T-helper 2 cell treated with Interferon-gamma antibody and Interleukin-4, amounts not matched to agents 100 ng/mL and 5 ng/mL, for 36 hours (primary cell): Measurements from ENCODE around the gene C22orf31. TPM values are rescaled to one million over a fixed set of nuclear protein-coding genes. Genes with fewer than 3 reads are reported as not detected.

Source experiments
- intact Hi-C: fragments of 100-400 bp; cut with micrococcal nuclease; formaldehyde crosslinking; loops from one replicate; pipeline ENCODE4 v1.15.1; 2023
- total RNA-seq: library from RNA; stranded (reverse); gene quantifications from 2 replicates; pipeline ENCODE4 v1.2.3, GENCODE V29; 2022

The C22orf31 gene
- total RNA-seq, 1 donor from 2014 or later = not detected

DNA sequence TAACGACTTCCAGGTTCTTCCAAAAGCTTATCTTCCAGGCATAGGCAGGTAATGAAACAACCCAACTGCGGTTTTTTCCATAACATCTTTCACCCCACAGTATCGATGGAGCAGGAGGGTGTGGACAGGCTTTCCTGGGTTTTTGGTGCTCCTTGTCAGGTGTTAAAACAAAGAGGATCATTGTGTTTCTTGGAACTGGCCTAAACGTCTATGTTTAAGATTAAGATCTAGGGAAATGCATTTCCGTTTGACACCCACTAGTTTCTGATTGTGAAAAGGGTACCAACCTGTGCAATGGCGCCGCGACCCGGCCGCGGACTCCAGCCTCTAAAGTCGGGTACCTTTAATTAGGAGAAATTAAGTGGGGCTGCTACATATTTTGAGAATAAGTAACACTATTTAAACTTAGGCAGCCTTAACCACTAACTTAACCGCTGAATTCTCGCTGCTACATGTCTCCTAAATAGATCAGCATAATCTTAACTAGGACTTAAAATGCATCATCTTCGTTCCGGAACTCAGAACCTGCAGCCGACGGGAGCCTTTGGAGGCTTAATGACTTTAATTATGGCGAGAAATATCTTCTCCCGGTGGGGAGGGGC lies 31.5 kb downstream of the C22orf31 start:
- intact Hi-C loops = no loop called here

DNA sequence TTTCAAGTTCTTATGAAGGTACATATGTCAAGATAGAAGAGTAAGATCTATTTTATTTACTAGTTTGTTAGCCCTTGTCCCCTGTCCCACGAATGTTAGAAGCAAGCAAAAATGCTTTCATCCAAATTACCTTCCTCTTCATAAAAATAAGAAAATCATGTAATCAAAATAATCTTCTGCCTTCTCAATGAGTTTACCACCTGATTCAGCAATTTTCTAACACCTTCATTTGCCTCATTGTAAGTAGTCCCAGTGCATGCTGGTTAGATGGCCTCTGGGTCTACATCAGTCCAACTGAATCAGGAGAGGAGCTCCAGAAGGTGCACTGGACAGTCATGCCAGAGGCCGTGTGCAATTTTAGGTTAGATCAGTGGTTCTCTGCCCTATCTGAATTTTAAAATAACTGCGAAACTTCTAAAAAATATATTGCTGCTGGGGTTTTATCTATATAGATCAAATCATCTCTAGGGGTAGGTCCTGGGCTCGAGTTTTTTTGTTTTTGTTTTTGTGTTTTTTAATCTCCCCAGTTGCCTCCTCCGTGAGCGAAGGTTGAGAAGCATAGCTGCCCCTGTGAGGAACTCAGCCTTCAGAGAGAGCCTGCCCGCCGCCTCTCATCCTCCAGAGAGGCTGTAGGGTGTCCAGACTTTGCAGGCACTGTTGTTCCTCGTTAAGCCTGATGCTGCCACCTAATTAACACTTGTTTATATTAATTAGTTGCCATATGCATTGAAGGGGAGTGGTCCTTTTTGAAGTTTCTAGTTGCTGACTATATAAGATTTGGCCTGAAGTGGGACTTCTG lies 32.2 kb downstream of the C22orf31 start:
- intact Hi-C loops = no loop called here

DNA sequence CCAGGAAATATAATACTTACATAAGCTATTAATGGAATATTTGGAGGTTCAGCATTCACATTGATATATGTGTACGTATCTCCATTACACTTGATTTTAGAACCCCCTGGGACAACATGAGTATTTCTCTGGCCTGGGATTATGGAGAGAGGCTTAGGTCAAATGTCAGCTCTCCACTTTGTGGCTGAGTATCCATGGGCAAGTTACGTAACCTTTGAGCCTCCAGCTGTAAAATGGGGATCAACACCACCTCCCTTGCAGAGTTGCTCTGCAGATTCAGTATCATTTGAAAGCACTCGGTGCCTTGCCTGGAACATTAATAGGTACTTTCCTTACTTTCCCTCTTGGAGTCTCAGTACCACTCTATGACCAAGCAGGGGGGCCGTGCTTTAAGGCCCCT lies 33.2 kb downstream of the C22orf31 start:
- intact Hi-C loops = no loop called here

DNA sequence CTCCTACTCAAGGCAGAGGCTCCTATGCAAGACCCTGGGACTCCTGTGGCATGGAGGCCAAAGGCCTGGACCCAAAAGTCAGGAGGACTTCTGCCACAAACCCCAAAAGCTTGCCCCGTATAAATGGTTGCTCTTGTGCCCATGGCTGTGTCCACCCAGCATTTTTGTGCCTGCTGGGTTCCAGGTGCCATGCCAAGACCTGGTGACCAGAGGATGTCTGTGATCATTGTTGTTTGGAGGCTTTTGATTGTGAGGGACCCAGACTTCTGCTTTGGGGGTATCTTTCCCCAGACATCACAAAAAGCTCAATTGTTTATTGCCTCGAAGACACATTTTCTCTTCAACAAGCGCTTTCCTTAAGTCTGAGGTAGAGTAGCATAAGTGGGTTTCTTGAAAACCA lies 35.1 kb downstream of the C22orf31 start:
- intact Hi-C loops = no loop called here

DNA sequence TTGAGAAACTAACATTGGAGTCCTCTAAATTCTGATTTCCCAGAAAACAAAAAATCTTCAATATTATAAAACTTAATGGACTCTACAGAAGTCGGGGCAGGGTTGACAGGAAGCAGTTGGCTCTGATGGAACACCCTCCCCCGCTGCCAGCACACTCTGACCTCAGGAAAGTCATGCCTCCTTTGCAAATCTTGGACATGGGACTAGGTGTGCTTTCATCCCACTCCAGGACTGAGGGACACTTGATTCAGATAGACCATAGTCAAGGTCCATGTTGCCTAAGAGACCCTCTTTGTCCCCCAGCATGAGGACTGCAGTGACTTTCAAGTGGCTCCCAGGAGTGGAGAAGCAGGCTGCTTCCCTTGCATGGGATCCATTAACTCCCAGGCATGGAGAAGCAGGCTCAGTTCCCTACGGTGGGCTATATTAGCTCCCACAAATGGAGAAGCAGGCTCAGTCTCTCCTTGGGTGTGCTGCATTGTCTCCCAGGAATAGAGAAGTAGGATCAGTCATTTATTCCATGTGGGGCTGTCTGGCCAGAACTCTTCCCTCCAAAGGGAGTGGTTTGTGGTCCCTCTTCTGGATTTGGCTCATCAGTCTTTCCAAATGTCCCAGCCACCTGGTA lies 38.3 kb downstream of the C22orf31 start:
- intact Hi-C loops = no loop called here

DNA sequence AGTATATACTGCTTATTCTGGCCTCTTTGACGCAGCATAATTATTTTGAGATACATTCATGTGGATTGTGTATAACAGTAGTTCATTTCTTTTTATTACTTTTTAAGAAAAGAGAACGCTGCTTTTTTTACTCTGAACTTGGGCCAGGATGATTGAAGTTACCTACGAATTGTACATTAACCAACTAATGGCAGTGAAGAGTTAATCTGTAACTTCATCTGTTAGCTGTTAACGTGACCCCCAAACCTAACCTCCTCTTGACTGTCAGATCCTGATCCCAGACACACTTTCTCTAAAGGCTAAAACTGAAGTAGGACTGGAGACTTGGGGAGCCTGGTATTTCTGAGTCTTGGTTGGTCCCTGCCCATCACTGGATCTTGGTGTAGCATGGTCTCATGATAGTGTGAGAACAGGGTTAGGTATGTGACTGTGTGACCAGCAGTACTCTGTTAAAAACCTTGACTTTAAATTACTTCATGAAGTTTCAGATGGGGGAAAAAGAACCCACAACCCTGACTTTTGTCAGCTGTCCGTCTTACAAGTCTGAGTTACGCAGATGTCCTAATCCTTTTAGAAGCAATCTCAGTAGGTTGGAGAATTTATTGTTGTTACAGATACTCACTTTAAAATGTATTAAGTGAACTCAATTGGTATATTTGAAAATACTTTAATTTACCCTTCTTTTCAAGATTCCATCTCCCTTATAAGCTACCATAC lies 39.4 kb downstream of the C22orf31 start:
- intact Hi-C loops = no loop called here

DNA sequence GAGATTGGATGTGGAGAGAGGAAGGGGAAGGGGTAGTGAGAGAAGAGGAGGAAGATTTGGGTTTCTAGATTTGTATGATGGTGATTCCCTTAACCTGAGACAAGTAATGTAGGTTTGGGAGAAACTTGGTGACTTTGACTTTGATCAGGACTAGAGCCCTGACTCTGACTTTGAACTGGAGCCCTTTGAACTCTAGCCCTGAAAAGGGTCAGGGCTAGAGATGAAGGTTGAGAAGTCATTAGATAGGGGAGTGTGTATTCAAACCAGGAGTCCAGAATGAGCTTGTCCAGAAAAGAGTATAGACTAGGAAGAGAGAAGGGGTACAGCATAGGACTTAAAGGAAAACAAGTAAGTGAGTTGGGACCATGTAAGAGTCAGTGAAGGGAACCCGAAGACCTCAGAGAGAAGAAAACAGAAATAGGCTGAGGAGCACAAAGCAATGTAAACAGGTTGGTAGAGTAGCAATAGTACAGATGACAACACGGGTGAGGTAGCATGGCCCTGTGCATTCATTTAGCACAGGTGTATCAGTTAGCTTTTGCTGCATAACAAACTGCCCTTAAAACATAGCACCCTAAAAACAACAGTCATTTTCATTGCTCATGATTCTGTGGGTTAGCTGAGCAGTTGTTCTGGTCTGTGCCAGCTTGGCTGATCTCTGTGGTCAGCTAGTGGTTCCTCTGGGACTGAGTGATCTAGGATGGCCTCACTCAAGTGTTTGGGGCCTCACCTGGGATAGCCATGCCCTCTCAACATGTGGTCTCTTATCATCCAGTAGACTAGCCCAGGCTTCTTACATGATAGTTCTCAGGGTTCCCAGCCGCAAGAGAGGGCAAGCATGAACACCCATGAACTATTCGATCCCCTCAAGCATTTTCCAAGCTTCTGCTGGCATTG lies 43.1 kb downstream of the C22orf31 start:
- intact Hi-C loops = no loop called here

DNA sequence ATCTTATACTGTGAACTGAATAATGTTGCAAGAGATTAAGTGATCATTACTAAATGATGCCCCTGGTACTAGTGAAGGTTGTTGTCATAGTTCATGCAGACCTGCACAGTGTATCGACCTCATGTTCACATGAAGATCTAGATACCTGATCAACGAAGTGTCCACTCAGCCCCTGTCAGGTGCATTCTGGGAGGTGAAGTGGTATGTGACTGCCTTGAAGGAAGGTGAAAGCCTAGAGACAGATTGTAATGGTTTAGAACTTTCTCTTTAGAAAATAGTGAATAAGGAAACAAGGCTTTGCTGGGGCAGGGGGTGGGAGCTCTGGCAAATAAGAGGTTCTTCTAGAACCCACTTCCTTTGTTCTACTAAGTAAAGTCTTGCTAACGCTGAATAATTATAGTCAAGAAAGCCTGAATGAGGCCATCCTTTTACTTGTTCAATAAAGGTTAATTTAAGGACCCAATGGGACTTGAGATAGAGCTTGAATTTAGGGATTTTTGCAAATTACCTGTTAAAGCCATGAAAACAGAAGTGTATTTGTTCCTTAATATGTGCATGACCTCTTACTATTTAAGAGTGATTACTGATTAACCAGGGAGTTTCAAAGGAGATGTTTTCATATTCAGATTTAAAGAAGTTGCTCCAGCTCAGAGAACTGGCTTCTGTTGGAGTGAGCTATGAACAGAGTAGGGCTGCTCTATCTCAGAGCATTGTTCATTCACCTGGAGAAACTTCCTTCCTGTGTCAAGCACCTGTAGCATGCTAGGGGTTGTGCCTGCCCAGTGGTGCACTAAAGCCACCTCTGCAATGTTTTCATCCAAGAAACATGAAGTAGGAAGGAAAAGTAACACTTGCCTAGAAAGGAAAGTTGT lies 45.3 kb downstream of the C22orf31 start:
- intact Hi-C loops = no loop called here

DNA sequence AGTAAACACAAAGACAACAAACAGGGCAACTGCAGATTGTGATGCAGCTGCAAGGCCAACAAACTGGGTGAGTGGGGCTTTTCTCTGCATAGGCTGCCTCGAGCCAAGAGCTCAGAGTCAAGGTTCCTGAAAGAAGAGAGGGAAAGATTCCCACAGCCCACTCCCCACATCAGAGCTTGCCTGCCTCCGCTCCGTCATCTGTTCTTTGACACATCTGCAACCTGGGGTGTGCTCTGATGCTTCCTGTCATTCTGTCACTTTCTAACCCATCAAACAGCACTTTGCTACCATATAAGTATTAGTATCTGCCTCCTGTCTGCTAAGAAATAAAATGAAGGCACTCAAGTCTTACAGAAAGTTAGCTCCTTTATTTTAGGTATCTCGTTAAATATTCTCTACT lies 46.9 kb downstream of the C22orf31 start:
- intact Hi-C loops = no loop called here

DNA sequence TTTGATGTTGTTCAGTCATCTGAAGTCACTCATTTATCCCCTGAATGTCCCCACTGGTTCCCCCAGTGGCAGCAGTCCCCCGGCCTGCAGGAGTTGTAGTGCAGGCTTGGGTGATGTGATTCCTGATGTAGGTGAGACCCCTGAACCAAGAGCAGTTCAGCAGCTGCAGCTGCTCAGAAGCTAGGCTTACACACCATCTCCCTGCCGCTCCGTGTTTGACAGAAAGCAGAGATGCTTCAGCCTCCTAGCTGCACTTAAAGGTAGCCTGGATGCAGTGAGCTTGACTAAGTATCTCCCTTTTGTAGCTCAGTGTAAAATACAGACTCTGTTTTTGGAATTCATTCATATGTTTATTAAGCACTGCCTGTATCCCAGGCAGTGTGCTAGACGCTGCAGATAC lies 47.3 kb downstream of the C22orf31 start:
- intact Hi-C loops = no loop called here

DNA sequence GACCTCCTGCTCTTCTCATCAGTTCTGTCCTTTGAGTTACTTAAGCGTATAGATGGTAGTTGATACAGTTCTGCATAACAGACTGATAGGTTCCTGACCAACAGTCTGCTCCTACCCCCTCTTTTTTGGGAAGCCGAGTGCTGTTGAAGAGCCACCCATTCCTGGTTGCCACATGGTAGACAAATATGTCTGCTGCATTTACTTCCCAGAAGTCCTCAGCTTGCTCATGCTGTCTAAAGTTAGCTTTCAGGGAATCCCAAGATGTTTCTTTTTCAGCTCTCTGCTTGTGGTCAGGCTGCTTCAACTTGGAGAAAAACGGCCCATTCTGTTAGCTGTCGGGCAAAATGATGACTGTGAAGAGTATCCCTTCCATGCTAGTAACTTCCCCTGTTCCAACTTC lies 48.7 kb downstream of the C22orf31 start:
- intact Hi-C loops = no loop called here

DNA sequence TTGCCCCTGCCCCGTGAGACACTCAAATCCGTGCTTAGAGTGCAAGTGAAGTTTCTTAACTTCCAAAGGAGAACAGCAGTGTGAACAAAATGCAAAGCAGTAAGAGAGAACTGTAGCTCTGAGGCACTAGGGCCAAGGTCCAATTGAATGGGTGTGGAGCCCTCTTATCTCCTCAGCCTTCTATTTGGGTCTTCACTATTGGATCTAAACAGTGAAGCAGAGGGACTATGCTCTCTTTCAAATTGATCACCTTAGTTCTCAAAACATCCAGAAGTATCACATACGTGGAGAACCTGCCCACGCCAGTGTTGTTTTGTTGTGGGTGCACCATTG lies 49.6 kb downstream of the C22orf31 start:
- intact Hi-C loops = no loop called here

DNA sequence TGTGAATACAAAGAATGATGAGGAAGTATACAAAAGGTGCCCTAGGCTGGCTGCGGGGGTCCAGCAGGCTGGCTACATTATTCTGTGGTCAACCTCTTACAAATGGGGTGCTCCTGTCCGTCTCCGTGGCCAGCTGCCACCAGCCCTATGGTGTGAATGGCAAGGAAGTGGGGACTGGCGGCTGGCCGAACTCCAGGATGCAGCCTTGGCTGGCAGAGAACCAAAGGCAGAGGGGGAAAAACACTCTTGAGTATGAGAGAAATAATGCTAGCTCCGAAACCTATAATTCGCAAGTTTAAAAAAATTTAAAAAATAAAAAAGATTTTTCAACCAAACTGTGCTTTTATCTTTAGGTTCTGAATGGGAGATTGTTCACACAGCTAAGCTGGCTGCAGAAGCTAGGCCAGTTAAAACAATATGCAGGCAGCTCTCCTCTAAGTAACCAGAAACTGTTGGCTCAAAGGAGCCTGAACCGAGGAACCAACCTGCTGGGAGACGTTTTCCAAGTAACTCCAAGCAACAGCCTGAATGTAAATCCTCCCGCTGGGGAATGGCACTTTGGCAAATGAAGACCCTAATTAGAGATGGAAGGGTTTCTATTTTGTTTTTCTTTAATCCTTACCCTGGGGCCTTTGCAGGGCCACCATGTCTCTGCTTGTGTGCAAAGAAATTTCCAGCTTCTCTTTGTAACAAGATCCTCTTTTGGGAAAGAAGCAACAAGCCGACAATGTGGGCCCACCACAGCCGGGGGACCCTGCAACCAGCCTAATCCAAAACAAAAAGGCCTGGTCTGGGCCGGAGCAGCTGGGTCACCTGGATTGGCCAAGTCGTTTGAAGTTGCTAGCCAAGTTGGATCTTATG lies 50.2 kb downstream of the C22orf31 start:
- intact Hi-C loops = no loop called here

DNA sequence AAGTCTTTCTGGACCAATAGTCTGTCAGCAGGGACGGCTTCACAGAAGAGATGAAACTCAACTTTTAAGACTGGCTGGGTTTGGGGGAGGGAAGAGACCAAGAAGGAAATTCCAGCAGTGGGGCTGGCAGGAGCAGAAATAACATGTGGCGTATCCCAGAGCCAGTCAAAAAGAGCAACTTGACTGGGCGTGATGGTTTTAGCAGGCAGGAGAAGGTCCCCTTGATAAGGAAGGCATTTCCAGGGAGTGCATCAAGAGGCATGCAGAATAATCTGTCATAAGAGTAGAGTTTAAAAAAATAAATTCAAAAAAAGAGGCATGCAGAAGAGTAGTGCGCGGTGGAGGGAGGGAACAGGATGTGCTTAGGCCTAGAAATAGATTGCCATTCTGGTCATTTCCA lies 52.5 kb downstream of the C22orf31 start:
- intact Hi-C loops = no loop called here

Other genes starting within 250 kb of the C22orf31 start
- 0.82 and 0.93 TPM in 2 replicates for gene ZNRF3, start 178.3 kb downstream of the C22orf31 start, total RNA-seq
- gene KREMEN1, start 11.2 kb upstream of the C22orf31 start, total RNA-seq = 0.05 and 0.23 TPM in 2 replicates
- 0.14 and 0.39 TPM in 2 replicates for gene EMID1, start 144.1 kb upstream of the C22orf31 start, total RNA-seq
- 37.3 and 39.6 TPM in 2 replicates for gene RHBDD3, start 206.2 kb upstream of the C22orf31 start, total RNA-seq
- gene EWSR1, start 206.4 kb upstream of the C22orf31 start, total RNA-seq = 376 and 400 TPM in 2 replicates
- gene GAS2L1, start 244.8 kb upstream of the C22orf31 start, total RNA-seq = 3.0 and 3.6 TPM in 2 replicates